A549 (cell line): ENCODE results near the gene TNNC1. TPM values are rescaled to one million over a fixed set of nuclear protein-coding genes. Genes with fewer than 3 reads are reported as not detected.

Experiments
- ATAC-seq, 2 experiments: fragments of 200-7000 bp in 1 of 2; fragments of >200 bp in 1 of 2; cut with Nextera tagmentation in 1 of 2; cut with Tn5 transposase in 1 of 2; 3 replicates each; pipeline versions ENCODE4 v1.8.0 to v1.9.1; 2018 to 2020; ENCODE audit warnings: mild to moderate bottlenecking in 1 of 2, moderate library complexity in 1 of 2
- CTCF ChIA-PET: fragments of 300-600 bp; sonication (Branson Sonifier 250); formaldehyde crosslinking; extraction: SDS; loops from one replicate; lab custom pipeline; 2021; ENCODE audit warnings: antibody characterized with exemption, inconsistent platforms; lab: Yijun Ruan, JAX
- POLR2A ChIA-PET: fragments of 350-600 bp; formaldehyde crosslinking; extraction: SDS; loops from one replicate; lab custom pipeline; 2021; ENCODE audit warnings: antibody characterized with exemption, inconsistent platforms; lab: Yijun Ruan, JAX
- DNase-seq, 2 experiments: peaks; one replicate each; pipeline versions ENCODE4 v3.0.0 to v3.0.0-alpha.2; 2011 to 2016; ENCODE audit warnings: low read depth in 1 of 2, low spot score in 1 of 2
- FAIRE-seq: peaks from 2 replicates; lab custom pipeline; 2011; peaks lifted over from hg19 to GRCh38; lab: Jason Lieb, UNC
- H3K27ac ChIP-seq, 2 experiments: fragments of >200 bp; sonication (Bioruptor Twin); formaldehyde crosslinking; 3 replicates each; pipeline ENCODE4 v1.5.1; 2016 to 2017
- H3K4me1 ChIP-seq: fragments of >200 bp; sonication (Bioruptor Twin); formaldehyde crosslinking; 3 replicates; pipeline ENCODE4 v1.6.1; 2016
- H3K4me2 ChIP-seq: fragments of >200 bp; sonication (Bioruptor Twin); formaldehyde crosslinking; 3 replicates; pipeline ENCODE4 v1.6.1; 2016
- H3K4me3 ChIP-seq: fragments of >200 bp; sonication (Bioruptor Twin); formaldehyde crosslinking; 3 replicates; pipeline ENCODE4 v1.5.1; 2016
- H3K9me3 ChIP-seq: fragments of >200 bp; sonication (Bioruptor Twin); formaldehyde crosslinking; 3 replicates; pipeline ENCODE4 v1.6.1; 2016
- ATOH8 ChIP-seq: fragments of 250-450 bp; sonication (Bioruptor Pico); IDR thresholded peaks from 2 replicates; pipeline ENCODE4 v1.5.0; 2020; ENCODE audit warnings: low read depth, mild to moderate bottlenecking, moderate library complexity
- BHLHE40 ChIP-seq: IDR thresholded peaks from 2 replicates; pipeline ENCODE4 v1.6.1; 2012; ENCODE audit warnings: low read depth, low read length, inconsistent platforms
- CBX8 ChIP-seq: fragments of 200-600 bp; sonication (generic); IDR thresholded peaks from 2 replicates; pipeline ENCODE4 v1.6.1; 2016
- CHD2 ChIP-seq: fragments of 150-350 bp; IDR thresholded peaks from 2 replicates; pipeline ENCODE4 v1.6.1; 2014; ENCODE audit warnings: low read length; ENCODE audit not compliant: partially characterized antibody
- CTCF ChIP-seq: fragments of >200 bp; sonication (Bioruptor Twin); formaldehyde crosslinking; IDR thresholded peaks from 3 replicates; pipeline ENCODE4 v1.5.1; 2016
- E2F6 ChIP-seq: IDR thresholded peaks from 2 replicates; pipeline ENCODE4 v1.6.1; 2012; ENCODE audit warnings: low read depth, borderline replicate concordance
- EHF ChIP-seq: fragments of 250-450 bp; sonication (Bioruptor Pico); IDR thresholded peaks from 2 replicates; pipeline ENCODE4 v1.5.0; 2020; ENCODE audit warnings: mild to moderate bottlenecking
- EP300 ChIP-seq, 2 experiments: fragments of >200 bp; sonication (Bioruptor Twin); formaldehyde crosslinking; IDR thresholded peaks; 2 replicates in 1 of 2; 3 replicates in 1 of 2; pipeline ENCODE4 v1.6.1; 2016 to 2017
- FOSB ChIP-seq: fragments of 250-450 bp; sonication (Bioruptor Pico); IDR thresholded peaks from 2 replicates; pipeline ENCODE4 v1.5.0; 2020; ENCODE audit warnings: mild to moderate bottlenecking, moderate library complexity
- FOSL2 ChIP-seq, 2 experiments: fragments of 450-650 bp in 1 of 2; fragments of >200 bp in 1 of 2; sonication (Bioruptor Twin) in 1 of 2; formaldehyde crosslinking; IDR thresholded peaks; 2 replicates each; pipeline versions ENCODE4 v1.5.0 to v1.6.1; 2016 to 2020; ENCODE audit warnings: mild to moderate bottlenecking in 1 of 2, moderate library complexity in 1 of 2
- HDAC2 ChIP-seq: fragments of 200-600 bp; sonication (generic); IDR thresholded peaks from 2 replicates; pipeline ENCODE4 v1.6.1; 2016
- HES2 ChIP-seq: fragments of >200 bp; sonication (Bioruptor Twin); formaldehyde crosslinking; IDR thresholded peaks from 2 replicates; pipeline ENCODE4 v1.6.1; 2016
- HOXA7 ChIP-seq: fragments of 250-450 bp; sonication (Bioruptor Pico); IDR thresholded peaks from 2 replicates; pipeline ENCODE4 v1.5.0; 2020; ENCODE audit warnings: mild to moderate bottlenecking, moderate library complexity
- JUN ChIP-seq, 2 experiments: fragments of >200 bp; sonication (Bioruptor Twin); formaldehyde crosslinking; IDR thresholded peaks; 2 replicates in 1 of 2; 3 replicates in 1 of 2; pipeline ENCODE4 v1.6.1; 2016 to 2017
- JUNB ChIP-seq: fragments of >200 bp; sonication (Bioruptor Twin); formaldehyde crosslinking; IDR thresholded peaks from 2 replicates; pipeline ENCODE4 v1.6.1; 2016
- KDM1A ChIP-seq: fragments of 200-600 bp; sonication (generic); IDR thresholded peaks from 2 replicates; pipeline ENCODE4 v1.6.1; 2016; ENCODE audit warnings: low read depth, mild to moderate bottlenecking
- MAX ChIP-seq: IDR thresholded peaks from 2 replicates; pipeline ENCODE4 v1.6.1; 2012
- NPAS2 ChIP-seq: fragments of 250-450 bp; sonication (Bioruptor Pico); IDR thresholded peaks from 2 replicates; pipeline ENCODE4 v1.8.0; 2022; ENCODE audit warnings: mild to moderate bottlenecking, moderate library complexity, borderline replicate concordance
- PBX3 ChIP-seq: IDR thresholded peaks from 2 replicates; pipeline ENCODE4 v1.6.1; 2012
- POLR2AphosphoS2 ChIP-seq: conservative IDR thresholded peaks from 2 replicates; pipeline ENCODE4 v1.6.1; 2012; ENCODE audit warnings: low read length, improper control_type of control experiment, inconsistent platforms
- RCOR1 ChIP-seq: fragments of 150-350 bp; IDR thresholded peaks from 2 replicates; pipeline ENCODE4 v1.6.1; 2014; ENCODE audit warnings: antibody characterized with exemption, low read length, low read depth
- SREBF2 ChIP-seq: fragments of 450-650 bp; IDR thresholded peaks from 2 replicates; pipeline ENCODE4 v1.6.1; 2014; ENCODE audit warnings: mild to moderate bottlenecking, moderate library complexity
- USF2 ChIP-seq: fragments of 450-650 bp; IDR thresholded peaks from 2 replicates; pipeline ENCODE4 v1.6.1; 2014; ENCODE audit warnings: antibody characterized with exemption
- ZFP36 ChIP-seq: fragments of 450-650 bp; IDR thresholded peaks from 2 replicates; pipeline ENCODE4 v1.6.1; 2014; ENCODE audit warnings: borderline replicate concordance; ENCODE audit not compliant: partially characterized antibody
- WGBS: methylation state at CpG from one replicate; pipeline ENCODE4 v1.1.6; 2017; ENCODE audit errors: missing lambda C conversion rate; 5-methylcytosine and 5-hydroxymethylcytosine counted together
- polyA plus RNA-seq, 4 experiments: library from polyadenylated mRNA; depleted of rRNA in 3 of 4; stranded (reverse); fragments of >200 nt; fragmentation: RNase III in 1 of 4; extraction: RNeasy Plus Mini Kit Qiagen cat#74134 plus additional on column Dnase treatment in 1 of 4; gene quantifications; 2 replicates in 3 of 4; 3 replicates in 1 of 4; pipeline ENCODE4 v1.2.3, GENCODE V29; 2011 to 2017

The TNNC1 gene
- polyA plus RNA-seq, 2 of the 4 experiments (the other 2 are of a cell fraction): 2.6 to 4.5 TPM

GRCh38 chr3:52405066-52405465 is 48.8 kb downstream of the TNNC1 start (continued):
- TF ChIP-seq HES2 (no peak), JUN (IDR thresholded peaks at IDR 0.05) (no peak), MAX (no peak), PBX3 (no peak), BHLHE40 (no peak)

GRCh38 chr3:52404391-52404790 is 49.5 kb downstream of the TNNC1 start:
- H3K27ac ChIP-seq: no peak overlapping the region
- no peak overlapping the region for H3K4me2 ChIP-seq
- H3K9me3 ChIP-seq: no peaks in the 10 kb centered on the region
- DNase-seq (no peak), FAIRE-seq (no peak), ATAC-seq (no peak)
- H3K4me3 ChIP-seq: no peak overlapping the region
- TF ChIP-seq USF2: no peak
- no peak for TF ChIP-seq FOSB (CRISPR knock-in tag)
- no peak for TF ChIP-seq MAX
- TF ChIP-seq NPAS2 (CRISPR knock-in tag): no peak
- TF ChIP-seq EP300 (IDR thresholded peaks at IDR 0.05): no peak
- TF ChIP-seq POLR2AphosphoS2: no peak
- TF ChIP-seq SREBF2: no peak
- no peak for TF ChIP-seq HDAC2
- TF ChIP-seq ZFP36: no peak
- TF ChIP-seq EHF (CRISPR knock-in tag): no peak
- TF ChIP-seq JUNB: no peak
- no peak for TF ChIP-seq CTCF
- no peak for TF ChIP-seq ATOH8 (CRISPR knock-in tag)
- POLR2A ChIA-PET: no interaction called here
- H3K4me1 ChIP-seq: peaks cover 9% of the 10 kb centered on the region; the same call in 2 of the 3 replicates
- 81% methylated on average over 7 of the region's 10 CpGs for WGBS
- CTCF ChIA-PET: interaction anchor here (1.1 to 2.2 kb wide), 4 partner anchors 9 to 184 kb away, joined by 3 to 5 read pairs (median 4); no protein-coding TSS in a partner anchor

- FAIRE-seq (no peak), ATAC-seq (no peak)
- H3K4me1 ChIP-seq: peaks cover 9% of the 10 kb centered on the region; the same call in 2 of the 3 replicates
- H3K9me3 ChIP-seq: no peaks in the 10 kb centered on the region
- no peak overlapping the region for H3K27ac ChIP-seq
- POLR2A ChIA-PET: no interaction called here
- H3K4me2 ChIP-seq: no peak overlapping the region
- no peak for TF ChIP-seq RCOR1
- no peak for TF ChIP-seq KDM1A
- TF ChIP-seq BHLHE40: no peak
- no peak for TF ChIP-seq FOSL2 (IDR thresholded peaks at IDR 0.05)
- no peak for TF ChIP-seq FOSL2 (CRISPR knock-in tag; IDR thresholded peaks at IDR 0.05)
- TF ChIP-seq CBX8: no peak
- no peak for TF ChIP-seq CHD2
- no peak for TF ChIP-seq E2F6
- no peak for TF ChIP-seq ZFP36
- TF ChIP-seq HOXA7: no peak
- TF ChIP-seq, all 56 proteins: peak for 0
- CTCF ChIA-PET: interaction anchor here (1.4 kb wide), 2 partner anchors 9 to 184 kb away, joined by 3 read pairs; no protein-coding TSS in a partner anchor
- 100% methylated on average over 1 of the region's 3 CpGs for WGBS
- H3K4me3 ChIP-seq: no peak overlapping the region
- no peak for DNase-seq
Observed at GRCh38 chr3:52403955-52404354, 49.9 kb downstream of the TNNC1 start.
